NCI-H345 treated with DMSO at 0.1 percent for 48 hours (cell line): Measurements from ENCODE around the gene ZNF296.

Experiments used
- DNase-seq: peaks from one replicate; lab custom pipeline; 2025; ENCODE audit not compliant: unreplicated experiment; lab: John Stamatoyannopoulos, UW

The ZNF296 gene

GRCh38 chr19:45103508-45104319 is 27.4 kb upstream of the ZNF296 start:
- DNase-seq: peak; percentile 88

DNA sequence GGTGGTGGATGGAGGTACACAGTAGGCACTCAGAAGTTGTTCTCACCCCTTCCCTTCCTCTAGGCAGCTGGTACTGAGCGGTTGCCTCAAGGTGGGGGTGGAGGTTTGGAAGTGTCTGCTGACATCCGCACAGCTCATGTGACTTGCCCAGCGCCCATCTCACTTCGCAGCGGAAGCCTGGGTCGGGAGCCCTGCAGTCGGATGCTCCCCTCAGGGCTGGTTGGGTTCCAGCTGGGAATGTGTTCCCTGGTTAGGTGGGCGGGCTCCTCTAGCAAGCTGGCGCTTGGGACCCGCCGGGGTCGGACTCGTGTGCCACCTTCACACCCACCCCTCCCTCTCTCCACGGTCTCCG is 26.9 kb upstream of the ZNF296 start:
- DNase-seq: peak; percentile 54

DNA sequence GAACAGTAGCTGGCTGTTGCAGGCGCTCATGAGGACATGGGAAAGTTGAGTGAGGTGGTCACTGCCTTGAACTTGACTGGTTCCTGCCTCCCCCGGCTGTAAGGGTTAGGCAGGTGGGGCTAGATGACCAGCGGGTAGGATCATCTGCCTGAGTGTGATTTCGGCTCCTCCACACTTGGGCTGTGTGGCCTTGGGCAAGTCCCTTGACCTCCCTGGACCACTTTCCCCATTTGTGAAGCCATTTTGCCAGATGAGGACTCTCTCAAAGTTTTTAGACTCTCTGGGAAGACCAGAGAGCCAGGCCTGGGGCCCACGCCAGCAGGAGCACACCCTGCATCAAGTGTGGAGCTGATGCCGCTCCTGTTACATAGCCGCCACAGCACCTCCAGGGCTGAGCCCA is 26.2 kb upstream of the ZNF296 start:
- no peak for DNase-seq

GRCh38 chr19:45101806-45102205 is 25.5 kb upstream of the ZNF296 start:
- no peak for DNase-seq

- DNase-seq: no peak
Observed at GRCh38 chr19:45100846-45101252, 24.6 kb upstream of the ZNF296 start.

- DNase-seq: no peak
Observed at GRCh38 chr19:45100201-45100600, 23.9 kb upstream of the ZNF296 start.

- DNase-seq: no peak
Observed at GRCh38 chr19:45099467-45100191, 23.4 kb upstream of the ZNF296 start.

- no peak for DNase-seq
Observed at GRCh38 chr19:45098521-45099466, 22.5 kb upstream of the ZNF296 start.

- no peak for DNase-seq
Observed at GRCh38 chr19:45097776-45098520, 21.7 kb upstream of the ZNF296 start.

- no peak for DNase-seq
Observed at GRCh38 chr19:45097450-45097775, 21.1 kb upstream of the ZNF296 start.

GRCh38 chr19:45096700-45097099 is 20.4 kb upstream of the ZNF296 start:
- DNase-seq: no peak

- DNase-seq: no peak
Observed at GRCh38 chr19:45095496-45096413, 19.5 kb upstream of the ZNF296 start.

DNA sequence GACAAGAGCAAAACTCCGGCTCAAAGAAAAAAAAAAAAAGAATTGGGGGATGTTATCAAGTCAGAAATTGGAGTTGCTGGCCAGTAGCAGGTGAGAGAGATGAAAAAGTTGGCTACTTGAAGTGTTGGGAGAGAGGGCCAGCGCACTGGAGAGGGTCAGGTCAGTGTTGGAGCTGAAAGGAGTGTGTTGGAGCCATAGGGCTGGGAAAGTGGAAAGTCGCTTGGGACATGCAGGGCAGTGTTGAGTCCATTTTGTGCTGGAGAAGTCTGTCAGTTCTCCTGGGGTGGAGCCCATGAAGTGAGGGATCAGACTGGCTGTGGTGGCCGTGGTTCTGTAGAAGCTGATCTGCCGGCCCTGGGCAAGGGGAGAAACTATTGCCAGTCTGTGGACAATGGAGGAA is 18.4 kb upstream of the ZNF296 start:
- DNase-seq: no peak

DNA sequence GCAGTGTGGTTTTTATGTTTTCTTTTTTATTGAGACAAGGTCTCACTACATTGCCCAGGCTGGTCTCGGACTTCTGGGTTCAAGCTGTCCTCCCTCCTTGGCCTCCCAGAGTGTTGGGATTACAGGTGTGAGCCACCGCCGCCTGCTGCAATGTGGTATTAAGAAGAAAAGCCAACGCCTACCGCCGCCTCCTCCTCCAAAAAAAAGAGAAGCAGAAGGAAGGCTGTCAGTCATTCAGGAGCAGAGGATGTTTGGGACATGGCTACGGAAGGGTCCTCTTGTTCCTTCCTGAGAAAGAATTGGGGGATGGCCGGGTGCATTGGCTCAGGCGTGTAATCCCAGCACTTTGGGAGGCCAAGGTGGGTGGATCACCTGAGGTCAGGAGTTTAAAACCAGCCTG is 17.9 kb upstream of the ZNF296 start:
- DNase-seq: no peak

- peak; percentile 88 for DNase-seq
Observed at GRCh38 chr19:45092747-45093678, 16.7 kb upstream of the ZNF296 start, which contains the start of gene PPP1R37. Gene PPP1R37, plus strand, starts transcription at chr19:45093179. Its CDS starts 147 bp downstream, at chr19:45093326.

GRCh38 chr19:45091031-45091923 is 15.0 kb upstream of the ZNF296 start:
- peak; percentile 82 for DNase-seq

- no peak for DNase-seq
Observed at GRCh38 chr19:45090606-45091005, 14.3 kb upstream of the ZNF296 start.

DNA sequence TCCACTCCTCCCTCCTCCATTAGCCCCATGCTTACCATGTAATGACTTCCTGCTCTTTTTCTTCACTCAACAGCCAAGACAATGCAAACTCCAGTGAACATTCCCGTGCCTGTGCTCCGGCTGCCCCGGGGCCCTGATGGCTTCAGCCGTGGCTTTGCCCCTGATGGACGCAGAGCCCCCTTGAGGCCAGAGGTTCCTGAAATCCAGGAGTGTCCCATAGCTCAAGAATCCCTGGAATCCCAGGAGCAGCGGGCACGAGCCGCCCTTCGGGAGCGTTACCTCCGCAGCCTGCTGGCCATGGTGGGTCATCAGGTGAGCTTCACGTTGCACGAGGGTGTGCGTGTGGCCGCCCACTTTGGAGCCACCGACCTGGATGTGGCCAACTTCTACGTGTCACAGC is 13.8 kb upstream of the ZNF296 start:
- DNase-seq: no peak
